Measurements from ENCODE around the gene DLL3. TPM values are rescaled to one million over a fixed set of nuclear protein-coding genes. Genes with fewer than 3 reads are reported as not detected.

The DLL3 gene
- total and polyA plus RNA-seq, 2 experiments from 2014 or later, result 1.1 to 1.6 TPM

DNA sequence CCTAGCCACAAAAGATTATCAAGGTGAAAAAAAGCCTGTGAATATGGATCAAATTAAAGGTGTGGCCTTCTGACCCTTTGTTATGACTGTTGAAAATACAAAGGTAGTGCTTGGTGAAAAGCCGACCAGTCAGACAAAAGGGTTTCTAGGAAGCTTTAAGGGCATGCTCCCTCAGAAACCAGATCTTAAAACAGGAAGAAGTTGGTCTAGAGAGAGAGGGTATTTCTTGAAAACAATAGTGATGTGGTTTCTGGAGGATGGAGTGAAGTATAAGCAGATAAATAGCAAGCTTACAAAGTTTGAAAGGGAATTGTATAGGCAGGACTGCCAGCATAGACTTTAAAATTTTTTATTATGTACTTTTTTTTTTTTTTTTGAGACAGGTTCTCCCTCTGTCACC, 46.2 kb downstream of the DLL3 start:
- Histone ChIP-seq H3K9me2 (replicated peaks; ENCODE audit: insufficient read depth) (no peaks in the 10 kb centered on the region), H3K4me1 (ENCODE audit: insufficient read depth) (peaks cover 4% of the 10 kb centered on the region), H3K4me2 (no peak overlapping the region), H3K79me2 (no peaks in the 10 kb centered on the region), H3K27me3 (no peaks in the 10 kb centered on the region), H2AFZ (no peak overlapping the region), H3K9me3 (ENCODE audit: low read depth) (no peaks in the 10 kb centered on the region), H3K4me3 (no peak overlapping the region), H4K20me1 (ENCODE audit: insufficient read depth, poor library complexity, severe bottlenecking) (no peaks in the 10 kb centered on the region), H3K36me3 (replicated peaks; ENCODE audit: insufficient read depth, low read depth) (no peaks in the 10 kb centered on the region), H3K27ac (no peak overlapping the region)
- 62% methylated on average over 1 of the region's 1 CpG for WGBS (ENCODE audit: low lambda C conversion rate, missing lambda C conversion rate)
- TF ChIP-seq EZH2phosphoT487 (IDR thresholded peaks at IDR 0.05; ENCODE audit: low read depth, severe bottlenecking, unreplicated experiment) (no peak), EZH2 (IDR thresholded peaks at IDR 0.05; ENCODE audit: borderline replicate concordance) (no peak)
- TF ChIP-seq, protein P1, sequence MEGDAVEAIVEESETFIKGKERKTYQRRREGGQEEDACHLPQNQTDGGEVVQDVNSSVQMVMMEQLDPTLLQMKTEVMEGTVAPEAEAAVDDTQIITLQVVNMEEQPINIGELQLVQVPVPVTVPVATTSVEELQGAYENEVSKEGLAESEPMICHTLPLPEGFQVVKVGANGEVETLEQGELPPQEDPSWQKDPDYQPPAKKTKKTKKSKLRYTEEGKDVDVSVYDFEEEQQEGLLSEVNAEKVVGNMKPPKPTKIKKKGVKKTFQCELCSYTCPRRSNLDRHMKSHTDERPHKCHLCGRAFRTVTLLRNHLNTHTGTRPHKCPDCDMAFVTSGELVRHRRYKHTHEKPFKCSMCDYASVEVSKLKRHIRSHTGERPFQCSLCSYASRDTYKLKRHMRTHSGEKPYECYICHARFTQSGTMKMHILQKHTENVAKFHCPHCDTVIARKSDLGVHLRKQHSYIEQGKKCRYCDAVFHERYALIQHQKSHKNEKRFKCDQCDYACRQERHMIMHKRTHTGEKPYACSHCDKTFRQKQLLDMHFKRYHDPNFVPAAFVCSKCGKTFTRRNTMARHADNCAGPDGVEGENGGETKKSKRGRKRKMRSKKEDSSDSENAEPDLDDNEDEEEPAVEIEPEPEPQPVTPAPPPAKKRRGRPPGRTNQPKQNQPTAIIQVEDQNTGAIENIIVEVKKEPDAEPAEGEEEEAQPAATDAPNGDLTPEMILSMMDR (IDR thresholded peaks at IDR 0.05; ENCODE audit: poor library complexity), result no peak
- no peak for DNase-seq (ENCODE audit: low spot score)

DNA sequence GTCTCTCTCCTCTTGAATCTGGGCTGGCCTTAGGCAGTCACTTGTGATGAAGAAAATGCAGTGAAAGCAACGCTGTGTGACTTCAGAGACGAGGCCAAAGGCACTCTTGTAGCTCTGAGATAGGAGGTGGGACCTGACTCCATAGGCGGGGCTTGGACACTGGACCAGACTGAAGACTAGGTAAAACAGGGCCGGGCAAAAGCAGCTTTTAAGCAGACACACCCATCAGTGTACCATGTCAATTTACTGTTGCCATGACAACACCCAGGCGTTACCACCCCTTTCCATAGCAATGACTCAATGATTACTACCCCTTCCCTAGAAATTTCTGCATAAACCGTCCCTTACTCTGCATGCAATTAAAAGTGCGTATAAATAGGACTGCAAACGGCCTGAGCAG, 47.9 kb downstream of the DLL3 start:
- H3K27ac ChIP-seq, result no peak overlapping the region
- H3K27me3 ChIP-seq, result no peaks in the 10 kb centered on the region
- H3K4me1 ChIP-seq (ENCODE audit: insufficient read depth), result no peaks in the 10 kb centered on the region
- no peak overlapping the region for H2AFZ ChIP-seq
- H3K4me3 ChIP-seq, result no peak overlapping the region
- no peak for TF ChIP-seq EZH2 (IDR thresholded peaks at IDR 0.05; ENCODE audit: borderline replicate concordance)
- TF ChIP-seq, protein P1 (IDR thresholded peaks at IDR 0.05; ENCODE audit: poor library complexity), result no peak
- no peak for TF ChIP-seq EZH2phosphoT487 (IDR thresholded peaks at IDR 0.05; ENCODE audit: low read depth, severe bottlenecking, unreplicated experiment)
- 65% methylated on average over 8 of the region's 8 CpGs for WGBS (ENCODE audit: low lambda C conversion rate, missing lambda C conversion rate)
- H3K9me2 ChIP-seq (replicated peaks; ENCODE audit: insufficient read depth), result no peaks in the 10 kb centered on the region
- DNase-seq (ENCODE audit: low spot score), result no peak
- H3K79me2 ChIP-seq, result no peaks in the 10 kb centered on the region
- no peak overlapping the region for H3K4me2 ChIP-seq
- H3K36me3 ChIP-seq (replicated peaks; ENCODE audit: insufficient read depth, low read depth), result no peaks in the 10 kb centered on the region
- H3K9me3 ChIP-seq (ENCODE audit: low read depth), result no peaks in the 10 kb centered on the region
- no peaks in the 10 kb centered on the region for H4K20me1 ChIP-seq (ENCODE audit: insufficient read depth, poor library complexity, severe bottlenecking)

DNA sequence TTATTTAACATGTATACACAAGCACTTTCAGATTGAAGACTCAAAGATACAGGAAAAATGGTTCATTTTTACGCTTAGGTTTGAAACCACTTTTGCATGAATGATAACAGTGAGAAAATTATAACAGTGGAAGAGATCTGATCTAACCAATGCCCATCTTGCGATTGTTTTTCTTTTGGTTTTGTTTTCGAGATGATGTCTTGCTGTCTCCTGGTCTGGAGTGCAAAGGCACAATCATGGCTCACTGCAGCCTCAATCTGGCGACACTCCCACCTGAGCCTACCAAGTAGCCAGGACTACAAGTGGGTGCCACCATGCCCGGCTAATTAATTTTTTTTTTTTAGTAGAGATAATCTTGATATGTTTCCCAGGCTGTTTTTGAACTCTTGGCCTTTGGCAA, 51.5 kb downstream of the DLL3 start:
- Histone ChIP-seq H3K27ac (no peak overlapping the region), H3K27me3 (peaks cover 5% of the 10 kb centered on the region), H3K4me2 (no peak overlapping the region), H4K20me1 (ENCODE audit: insufficient read depth, poor library complexity, severe bottlenecking) (no peaks in the 10 kb centered on the region), H3K36me3 (replicated peaks; ENCODE audit: insufficient read depth, low read depth) (no peaks in the 10 kb centered on the region), H3K9me3 (ENCODE audit: low read depth) (no peaks in the 10 kb centered on the region), H2AFZ (no peak overlapping the region), H3K4me3 (no peak overlapping the region), H3K4me1 (ENCODE audit: insufficient read depth) (no peaks in the 10 kb centered on the region), H3K79me2 (no peaks in the 10 kb centered on the region), H3K9me2 (replicated peaks; ENCODE audit: insufficient read depth) (no peaks in the 10 kb centered on the region)
- TF ChIP-seq EZH2 (IDR thresholded peaks at IDR 0.05; ENCODE audit: borderline replicate concordance) (no peak), EZH2phosphoT487 (IDR thresholded peaks at IDR 0.05; ENCODE audit: low read depth, severe bottlenecking, unreplicated experiment) (no peak)
- TF ChIP-seq, protein P1 (IDR thresholded peaks at IDR 0.05; ENCODE audit: poor library complexity), result no peak
- WGBS (ENCODE audit: low lambda C conversion rate, missing lambda C conversion rate), result 89% methylated on average over 5 of the region's 5 CpGs
- DNase-seq (ENCODE audit: low spot score), result no peak

All from hepatocyte (in vitro differentiated cells).